Lower leg skin (tissue), 4 donors: Measurements from ENCODE around the gene CEP112. TPM values are rescaled to one million over a fixed set of nuclear protein-coding genes. Genes with fewer than 3 reads are reported as not detected.
"Not testable (repeated sequence)": the region's sequence is repeated elsewhere in the genome, so short reads cannot be mapped to it uniquely, and the experiment has no call there.

ENCODE experiments used
- DNase-seq, 2 donors: peaks; one replicate each; pipeline ENCODE4 v3.0.0-alpha.2; 2019; ENCODE audit warnings: low spot score in 2 of 2
- H3K4me3 ChIP-seq: fragments of 200-600 bp; sonication (generic); 2 replicates; pipeline ENCODE4 v1.5.1; 2017; ENCODE audit warnings: mild to moderate bottlenecking, low read depth; ENCODE audit not compliant: poor library complexity, severe bottlenecking
- POLR2A ChIP-seq, 2 donors: fragments of 450-650 bp; IDR thresholded peaks; one replicate each; pipeline ENCODE4 v1.6.1; 2016 to 2017; ENCODE audit warnings: antibody characterized with exemption in 2 of 2, mild to moderate bottlenecking in 1 of 2, moderate library complexity in 1 of 2
- WGBS, 2 donors: methylation state at CpG; one replicate each; pipeline ENCODE4 v1.1.5; 2018; 5-methylcytosine and 5-hydroxymethylcytosine counted together
- intact Hi-C: fragments of 100-400 bp; cut with DNase I; formaldehyde crosslinking; loops from one replicate; pipeline ENCODE4 v1.15.0; 2023; ENCODE audit warnings: low total_unique reads
- total RNA-seq, 4 donors: library from RNA; depleted of rRNA; stranded (reverse); fragments of >200 nt; gene quantifications; one replicate each; pipeline ENCODE4 v1.1.0, GENCODE V29; 2016
- TF ChIP-seq, protein P1 (sequence below), 3 donors: fragments of 450-650 bp; IDR thresholded peaks; one replicate each; pipeline ENCODE4 v1.5.1; 2016; ENCODE audit warnings: antibody characterized with exemption in 3 of 3, mild to moderate bottlenecking in 3 of 3, moderate library complexity in 2 of 3

The CEP112 gene
- total RNA-seq, 4 donors from 2014 or later: 1.6 to 7.6 (median 3.6) TPM

DNA sequence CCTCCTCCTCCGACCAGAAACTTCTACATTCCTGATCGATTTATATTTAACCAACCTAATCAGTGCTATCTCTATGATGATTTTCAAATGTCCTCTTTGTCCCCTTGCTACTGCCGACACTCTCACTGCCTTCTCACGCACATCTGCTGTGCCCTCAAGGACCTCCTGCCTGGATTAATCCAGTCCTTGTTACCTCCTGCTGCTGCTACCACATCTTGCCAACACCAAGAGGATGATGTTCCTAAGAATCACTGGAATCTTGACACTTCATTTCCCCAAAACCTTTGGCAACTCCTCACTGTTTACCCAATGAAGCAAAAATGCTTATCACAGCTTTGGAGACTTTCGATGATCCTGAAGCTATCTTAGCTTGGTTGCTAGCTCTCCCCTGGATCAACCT, 343.2 kb downstream of the CEP112 start:
- DNase-seq: no peak
- TF ChIP-seq, protein P1, sequence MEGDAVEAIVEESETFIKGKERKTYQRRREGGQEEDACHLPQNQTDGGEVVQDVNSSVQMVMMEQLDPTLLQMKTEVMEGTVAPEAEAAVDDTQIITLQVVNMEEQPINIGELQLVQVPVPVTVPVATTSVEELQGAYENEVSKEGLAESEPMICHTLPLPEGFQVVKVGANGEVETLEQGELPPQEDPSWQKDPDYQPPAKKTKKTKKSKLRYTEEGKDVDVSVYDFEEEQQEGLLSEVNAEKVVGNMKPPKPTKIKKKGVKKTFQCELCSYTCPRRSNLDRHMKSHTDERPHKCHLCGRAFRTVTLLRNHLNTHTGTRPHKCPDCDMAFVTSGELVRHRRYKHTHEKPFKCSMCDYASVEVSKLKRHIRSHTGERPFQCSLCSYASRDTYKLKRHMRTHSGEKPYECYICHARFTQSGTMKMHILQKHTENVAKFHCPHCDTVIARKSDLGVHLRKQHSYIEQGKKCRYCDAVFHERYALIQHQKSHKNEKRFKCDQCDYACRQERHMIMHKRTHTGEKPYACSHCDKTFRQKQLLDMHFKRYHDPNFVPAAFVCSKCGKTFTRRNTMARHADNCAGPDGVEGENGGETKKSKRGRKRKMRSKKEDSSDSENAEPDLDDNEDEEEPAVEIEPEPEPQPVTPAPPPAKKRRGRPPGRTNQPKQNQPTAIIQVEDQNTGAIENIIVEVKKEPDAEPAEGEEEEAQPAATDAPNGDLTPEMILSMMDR (IDR thresholded peaks at IDR 0.05): no peak
- no peak for TF ChIP-seq POLR2A (IDR thresholded peaks at IDR 0.05)
- 73 to 81% methylated on average over 5 of the region's 5 CpGs for WGBS, 2 donors
- no peak overlapping the region for H3K4me3 ChIP-seq
- intact Hi-C loops: no loop called here

DNA sequence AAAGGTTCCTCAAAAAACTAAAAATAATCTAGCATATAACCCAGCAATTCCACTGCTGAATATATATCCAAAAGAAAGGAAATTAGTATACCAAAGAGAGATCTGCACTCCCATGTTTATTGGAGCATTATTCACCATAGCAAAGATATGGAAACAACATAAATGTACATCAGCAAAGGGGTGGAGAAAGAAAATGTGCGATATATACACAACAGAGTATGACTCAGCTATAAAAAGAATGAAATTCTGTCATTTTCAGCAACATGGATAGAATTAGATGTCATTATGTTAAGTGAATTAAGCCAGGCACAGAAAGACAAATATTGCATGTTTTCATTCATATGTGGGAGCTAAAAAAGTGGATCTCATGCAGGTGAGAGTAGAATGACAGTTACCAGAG, 350.8 kb downstream of the CEP112 start:
- no peak for DNase-seq
- H3K4me3 ChIP-seq: no peak overlapping the region
- TF ChIP-seq, protein P1 (IDR thresholded peaks at IDR 0.05): no peak
- TF ChIP-seq POLR2A (IDR thresholded peaks at IDR 0.05): no peak
- WGBS, 2 donors: 74 to 83% methylated on average over 1 of the region's 1 CpG
- intact Hi-C loops: no loop called here

DNA sequence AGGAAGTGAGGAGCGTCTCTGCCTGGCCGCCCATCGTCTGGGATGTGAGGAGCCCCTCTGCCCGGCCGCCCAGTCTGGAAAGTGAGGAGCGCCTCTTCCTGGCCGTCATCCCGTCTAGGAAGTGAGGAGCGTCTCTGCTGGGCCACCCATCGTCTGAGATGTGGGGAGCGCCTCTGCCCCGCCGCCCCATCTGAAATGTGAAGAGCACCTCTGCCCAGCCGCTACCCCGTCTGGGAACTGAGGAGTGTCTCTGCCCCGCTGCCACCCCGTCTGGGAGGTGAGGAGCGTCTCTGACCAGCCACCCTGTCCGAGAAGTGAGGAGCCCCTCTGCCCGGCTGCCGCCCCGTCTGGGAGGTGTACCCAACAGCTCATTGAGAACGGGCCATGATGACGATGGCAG, 354.7 kb downstream of the CEP112 start:
- 90 to 96% methylated on average over 20 to 24 of the region's 24 CpGs for WGBS, 2 donors
- intact Hi-C loops, DNase-seq, H3K4me3 ChIP-seq: not testable (repeated sequence)

DNA sequence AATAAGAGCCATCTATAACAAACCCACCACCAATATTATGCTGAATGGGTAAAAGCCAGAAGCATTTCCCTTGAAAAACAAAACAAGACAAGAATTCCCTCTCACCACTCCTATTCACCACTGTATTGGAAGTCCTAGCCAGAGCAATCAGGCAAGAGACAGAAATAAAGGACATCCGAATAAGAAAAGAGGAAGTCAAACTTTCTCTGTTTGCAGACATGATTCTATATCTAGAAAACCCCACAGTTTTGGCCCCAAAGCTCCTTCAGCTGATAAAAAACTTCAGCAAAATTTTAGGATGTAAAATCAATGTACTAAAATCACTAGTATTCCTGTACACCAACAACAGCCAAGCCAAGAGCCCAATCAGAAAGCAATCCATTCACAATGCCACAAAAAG, 358.7 kb downstream of the CEP112 start:
- intact Hi-C loops: no loop called here
- WGBS, 2 donors: 92 to 95% methylated on average over 1 of the region's 1 CpG
- TF ChIP-seq, protein P1 (IDR thresholded peaks at IDR 0.05): no peak
- no peak for TF ChIP-seq POLR2A (IDR thresholded peaks at IDR 0.05)
- no peak for DNase-seq
- H3K4me3 ChIP-seq: no peak overlapping the region

DNA sequence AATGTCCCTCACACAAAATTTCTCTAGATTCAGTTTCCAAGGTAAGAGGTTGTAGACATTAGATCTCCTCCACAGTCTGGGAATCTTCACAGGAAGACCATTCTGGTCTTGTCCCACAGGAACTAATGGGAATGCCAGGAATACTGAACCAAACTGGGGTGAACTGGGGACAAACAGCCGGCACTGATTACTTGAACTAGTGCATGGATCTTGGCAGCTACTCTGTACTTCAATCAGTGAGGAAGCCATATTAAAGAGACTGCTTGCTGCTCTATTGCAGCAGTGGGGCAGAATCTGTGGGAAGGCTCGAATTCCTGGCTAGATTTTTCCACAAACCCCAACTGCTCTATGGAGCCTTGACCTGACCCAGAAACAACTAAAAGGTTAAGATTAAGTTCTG, 361.6 kb downstream of the CEP112 start:
- no peak overlapping the region for H3K4me3 ChIP-seq
- DNase-seq: no peak
- TF ChIP-seq, protein P1 (IDR thresholded peaks at IDR 0.05): no peak
- TF ChIP-seq POLR2A (IDR thresholded peaks at IDR 0.05): no peak
- intact Hi-C loops: no loop called here
- 39 to 52% methylated on average over 2 of the region's 2 CpGs for WGBS, 2 donors

DNA sequence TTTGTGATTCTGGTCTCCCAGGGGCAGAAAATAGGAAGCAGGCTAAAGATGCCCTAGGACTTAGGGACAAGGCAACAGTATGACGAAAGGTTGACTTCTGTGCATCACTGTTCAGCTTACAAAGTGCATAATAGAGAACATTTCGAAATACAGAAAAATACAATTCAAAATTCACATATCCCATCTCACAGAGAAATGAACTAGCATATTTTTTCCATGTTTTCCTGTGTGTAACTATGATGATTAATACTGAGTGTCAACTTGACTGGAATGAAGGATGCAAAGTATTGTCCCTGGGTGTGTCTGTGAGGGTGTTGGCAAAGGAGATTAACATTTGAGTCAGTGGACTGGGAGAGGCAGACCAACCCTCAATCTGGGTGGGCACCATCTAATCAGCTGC, 365.4 kb downstream of the CEP112 start:
- H3K4me3 ChIP-seq, DNase-seq, intact Hi-C loops: not testable (repeated sequence)
- 70 to 71% methylated on average over 2 of the region's 2 CpGs for WGBS, 2 donors

DNA sequence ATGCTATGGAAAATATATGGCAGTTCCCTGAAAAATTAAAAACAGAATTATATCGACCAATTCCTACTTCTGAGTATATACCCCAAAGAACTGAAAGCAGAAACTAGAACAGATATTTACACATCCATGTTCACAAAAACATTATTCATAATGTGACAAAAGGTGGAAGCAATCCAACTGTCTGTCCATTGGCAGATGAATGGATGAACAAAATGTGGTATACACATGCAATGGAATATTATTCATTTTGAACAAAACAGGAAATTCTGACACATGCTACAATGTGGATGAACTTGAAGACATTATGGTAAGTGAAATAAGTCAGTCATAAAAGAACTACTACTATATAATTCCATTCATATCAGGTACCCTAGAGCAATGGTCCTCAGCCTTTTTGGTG, 367.0 kb downstream of the CEP112 start:
- 64 to 70% methylated on average over 1 of the region's 1 CpG for WGBS, 2 donors
- no peak for DNase-seq
- H3K4me3 ChIP-seq: no peak overlapping the region
- intact Hi-C loops: no loop called here
- TF ChIP-seq POLR2A (IDR thresholded peaks at IDR 0.05): no peak
- TF ChIP-seq, protein P1 (IDR thresholded peaks at IDR 0.05): no peak
